Prostate gland (tissue), 2 donors: ENCODE data around the gene GRHPR. TPM values are rescaled to one million over a fixed set of nuclear protein-coding genes. Genes with fewer than 3 reads are reported as not detected.

ENCODE experiments used
- DNase-seq: peaks from one replicate; pipeline ENCODE4 v3.0.0-alpha.2; 2019; ENCODE audit warnings: low spot score
- H3K27ac ChIP-seq, 2 donors: fragments of 200-600 bp; sonication (generic); 2 replicates each; pipeline ENCODE4 v1.5.1; 2017 to 2019
- H3K27me3 ChIP-seq: fragments of 200-600 bp; sonication (generic); replicated peaks from 2 replicates; pipeline ENCODE4 v1.5.1; 2019; ENCODE audit not compliant: insufficient read depth
- H3K36me3 ChIP-seq, 2 donors: fragments of 200-600 bp; sonication (generic); 1 replicate in 1 of 2; 2 replicates in 1 of 2; pipeline versions ENCODE4 v1.5.1 to v1.8.1; 2017 to 2019
- H3K4me1 ChIP-seq: fragments of 200-600 bp; sonication (generic); replicated peaks from 2 replicates; pipeline ENCODE4 v1.5.1; 2019
- H3K4me3 ChIP-seq, 2 donors: fragments of 200-600 bp; sonication (generic); 2 replicates each; pipeline ENCODE4 v1.5.1; 2017 to 2019
- H3K9me3 ChIP-seq: fragments of 200-600 bp; sonication (generic); 2 replicates; pipeline ENCODE4 v1.5.1; 2017
- POLR2A ChIP-seq: fragments of 450-650 bp; IDR thresholded peaks from one replicate; pipeline ENCODE4 v1.6.1; 2016; ENCODE audit warnings: antibody characterized with exemption, mild to moderate bottlenecking
- POLR2AphosphoS5 ChIP-seq: sonication (generic); formaldehyde crosslinking; IDR thresholded peaks from one replicate; pipeline ENCODE4 v1.6.1; 2017; ENCODE audit warnings: antibody characterized with exemption
- WGBS: methylation state at CpG from one replicate; pipeline ENCODE4 v1.1.5; 2018; 5-methylcytosine and 5-hydroxymethylcytosine counted together
- intact Hi-C: fragments of 100-400 bp; cut with DNase I; formaldehyde crosslinking; loops from one replicate; pipeline ENCODE4 v1.14.2; 2022
- total RNA-seq, 2 donors: library from RNA; depleted of rRNA; stranded (reverse); fragments of >200 nt; gene quantifications; one replicate each; pipeline ENCODE4 v1.1.0, GENCODE V29; 2016
- TF ChIP-seq, protein P1 (sequence below), 4 experiments: fragments of 200-600 bp in 2 of 4; fragments of 450-650 bp in 2 of 4; sonication (generic) in 2 of 4; IDR thresholded peaks; 1 replicate in 3 of 4; 2 replicates in 1 of 4; pipeline ENCODE4 v1.5.1; 2016 to 2019; ENCODE audit warnings: antibody characterized with exemption in 4 of 4, mild to moderate bottlenecking in 2 of 4, moderate library complexity in 2 of 4

Gene GRHPR
- total RNA-seq, 2 donors from 2014 or later, result 191 to 275 TPM

DNA sequence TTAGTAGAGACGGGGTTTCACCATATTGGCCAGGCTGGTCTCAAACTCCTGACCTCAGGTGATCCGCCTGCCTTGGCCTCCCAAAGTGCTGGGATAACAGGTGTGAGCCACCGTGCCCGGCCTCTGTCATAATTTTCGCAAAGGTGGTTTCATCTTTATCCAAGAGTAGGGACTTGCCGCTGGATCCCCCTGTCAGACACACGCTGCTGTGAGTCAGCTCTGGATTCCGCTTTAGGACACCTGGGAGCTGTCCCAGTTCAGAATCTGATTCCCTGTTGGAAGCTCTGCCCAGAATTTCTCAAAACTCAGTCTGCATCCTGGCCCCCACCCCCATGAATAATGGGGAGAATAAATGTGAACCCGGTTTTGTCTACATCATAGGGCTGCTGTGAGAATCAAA is 17.9 kb upstream of the GRHPR start:
- TF ChIP-seq POLR2AphosphoS5 (no peak), POLR2A (no peak)
- TF ChIP-seq, protein P1, sequence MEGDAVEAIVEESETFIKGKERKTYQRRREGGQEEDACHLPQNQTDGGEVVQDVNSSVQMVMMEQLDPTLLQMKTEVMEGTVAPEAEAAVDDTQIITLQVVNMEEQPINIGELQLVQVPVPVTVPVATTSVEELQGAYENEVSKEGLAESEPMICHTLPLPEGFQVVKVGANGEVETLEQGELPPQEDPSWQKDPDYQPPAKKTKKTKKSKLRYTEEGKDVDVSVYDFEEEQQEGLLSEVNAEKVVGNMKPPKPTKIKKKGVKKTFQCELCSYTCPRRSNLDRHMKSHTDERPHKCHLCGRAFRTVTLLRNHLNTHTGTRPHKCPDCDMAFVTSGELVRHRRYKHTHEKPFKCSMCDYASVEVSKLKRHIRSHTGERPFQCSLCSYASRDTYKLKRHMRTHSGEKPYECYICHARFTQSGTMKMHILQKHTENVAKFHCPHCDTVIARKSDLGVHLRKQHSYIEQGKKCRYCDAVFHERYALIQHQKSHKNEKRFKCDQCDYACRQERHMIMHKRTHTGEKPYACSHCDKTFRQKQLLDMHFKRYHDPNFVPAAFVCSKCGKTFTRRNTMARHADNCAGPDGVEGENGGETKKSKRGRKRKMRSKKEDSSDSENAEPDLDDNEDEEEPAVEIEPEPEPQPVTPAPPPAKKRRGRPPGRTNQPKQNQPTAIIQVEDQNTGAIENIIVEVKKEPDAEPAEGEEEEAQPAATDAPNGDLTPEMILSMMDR (IDR thresholded peaks at IDR 0.05), result no peak
- Histone ChIP-seq H3K27ac (no peak overlapping the region), H3K27me3 (no peaks in the 10 kb centered on the region), H3K4me1 (no peaks in the 10 kb centered on the region), H3K36me3 (no peaks in the 10 kb centered on the region), H3K9me3 (no peaks in the 10 kb centered on the region), H3K4me3 (no peak overlapping the region)
- no peak for DNase-seq
- WGBS, result 85% methylated on average over 9 of the region's 9 CpGs
- intact Hi-C loops, result no loop called here

DNA sequence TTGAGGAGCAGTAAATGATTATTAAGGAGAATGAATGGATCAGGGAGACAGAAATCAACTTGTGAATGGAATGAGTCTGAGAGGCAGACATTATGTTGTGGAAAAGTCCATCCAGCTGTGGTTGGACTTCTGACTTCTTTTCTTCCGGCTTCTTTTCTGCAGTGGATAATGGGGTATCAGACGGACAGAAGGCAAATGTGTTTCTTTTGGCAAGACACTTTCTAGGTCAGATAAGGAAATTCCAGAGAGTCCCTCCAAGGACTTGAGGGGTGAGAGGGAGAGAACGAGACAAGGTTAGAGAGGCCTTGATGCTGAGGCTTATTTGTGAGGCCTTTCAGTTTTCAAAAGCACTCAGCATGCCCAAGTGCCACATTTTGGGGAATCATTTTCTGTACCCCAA is 17.1 kb upstream of the GRHPR start:
- Histone ChIP-seq H3K27ac (no peak overlapping the region), H3K36me3 (no peaks in the 10 kb centered on the region), H3K9me3 (no peaks in the 10 kb centered on the region), H3K4me1 (no peaks in the 10 kb centered on the region), H3K27me3 (no peaks in the 10 kb centered on the region), H3K4me3 (no peak overlapping the region)
- 74% methylated on average over 3 of the region's 3 CpGs for WGBS
- intact Hi-C loops, result no loop called here
- TF ChIP-seq POLR2AphosphoS5, result no peak
- TF ChIP-seq, protein P1 (IDR thresholded peaks at IDR 0.05), result no peak
- TF ChIP-seq POLR2A, result no peak
- DNase-seq, result no peak

DNA sequence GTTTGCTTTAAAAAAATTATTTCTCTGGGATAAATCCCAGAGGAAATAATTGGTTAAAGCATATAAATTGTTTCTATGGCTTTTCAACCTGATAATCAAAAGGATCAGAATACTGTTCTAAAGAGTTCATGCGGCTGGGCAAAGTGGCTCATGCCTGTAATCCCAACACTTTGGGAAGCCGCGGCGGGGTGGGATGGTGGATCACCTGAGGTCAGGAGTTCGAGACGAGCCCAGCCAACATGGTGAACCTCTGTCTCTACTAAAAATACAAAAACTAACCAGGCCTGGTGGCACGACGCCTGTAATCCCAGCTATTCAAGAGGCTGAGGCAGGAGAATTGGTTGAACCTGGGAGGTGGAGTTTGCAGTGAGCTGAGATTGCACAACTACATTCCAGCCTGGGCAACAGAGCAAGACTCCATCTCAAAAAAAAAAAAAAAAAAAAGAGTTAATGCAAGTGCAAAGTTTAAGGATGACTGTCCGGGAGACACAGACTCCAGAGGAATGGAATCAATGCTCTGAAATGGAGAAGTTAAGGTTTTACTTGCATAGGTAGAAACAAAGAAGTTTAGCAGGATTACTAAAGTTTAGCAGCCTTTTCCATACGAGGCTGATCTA is 16.6 kb upstream of the GRHPR start:
- intact Hi-C loops, result no loop called here
- 91% methylated on average over 10 of the region's 10 CpGs for WGBS
- Histone ChIP-seq H3K4me3 (no peak overlapping the region), H3K4me1 (no peaks in the 10 kb centered on the region), H3K27ac (no peak overlapping the region), H3K9me3 (no peaks in the 10 kb centered on the region), H3K36me3 (no peaks in the 10 kb centered on the region), H3K27me3 (no peaks in the 10 kb centered on the region)
- no peak for TF ChIP-seq POLR2AphosphoS5
- TF ChIP-seq, protein P1 (IDR thresholded peaks at IDR 0.05), result no peak
- TF ChIP-seq POLR2A, result no peak
- DNase-seq, result no peak

DNA sequence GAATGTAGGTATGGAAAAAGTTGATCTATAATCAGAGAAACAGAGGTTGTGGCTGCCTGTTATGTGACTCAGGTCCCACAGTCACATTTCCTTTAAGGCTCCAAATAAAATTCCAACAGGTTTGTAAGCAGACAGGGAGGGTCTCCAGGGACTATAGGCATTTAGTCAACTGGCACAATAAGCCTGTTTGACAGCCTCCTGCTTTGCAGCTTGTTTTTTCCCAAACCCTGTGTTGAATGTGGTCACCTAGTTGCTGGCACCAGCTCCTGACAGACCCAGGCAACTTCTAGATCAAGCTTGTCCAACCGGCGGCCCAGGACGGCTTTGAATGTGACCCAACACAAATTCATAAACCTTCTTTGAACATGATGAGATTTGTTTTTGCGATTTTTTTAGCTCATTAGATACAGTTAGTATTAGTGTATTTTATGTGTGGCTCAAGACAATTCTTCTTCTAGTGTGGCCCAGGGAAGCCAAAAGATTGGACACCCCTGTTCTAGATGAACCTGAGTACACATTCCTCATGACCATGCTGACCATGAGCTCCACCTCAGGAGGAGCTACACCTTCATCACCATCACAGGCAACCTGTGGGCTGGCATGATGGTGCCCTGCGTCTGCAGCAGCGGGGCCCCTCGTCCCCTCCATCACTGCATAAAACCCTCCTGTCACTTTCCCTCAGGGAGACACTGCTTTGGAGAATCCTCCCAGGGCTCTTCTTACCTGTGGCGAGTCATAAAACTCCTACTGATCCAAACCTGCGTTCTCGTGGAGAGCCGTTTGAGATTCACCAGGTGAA is 15.7 kb upstream of the GRHPR start:
- Histone ChIP-seq H3K36me3 (no peaks in the 10 kb centered on the region), H3K9me3 (no peaks in the 10 kb centered on the region), H3K27ac (no peak overlapping the region), H3K27me3 (no peaks in the 10 kb centered on the region), H3K4me3 (no peak overlapping the region), H3K4me1 (no peaks in the 10 kb centered on the region)
- WGBS, result 65% methylated on average over 11 of the region's 11 CpGs
- peak; percentile 33 for DNase-seq
- TF ChIP-seq POLR2A, result no peak
- TF ChIP-seq POLR2AphosphoS5, result peak; percentile 25
- TF ChIP-seq, protein P1 (IDR thresholded peaks at IDR 0.05), result no peak
- intact Hi-C loops, result no loop called here

DNA sequence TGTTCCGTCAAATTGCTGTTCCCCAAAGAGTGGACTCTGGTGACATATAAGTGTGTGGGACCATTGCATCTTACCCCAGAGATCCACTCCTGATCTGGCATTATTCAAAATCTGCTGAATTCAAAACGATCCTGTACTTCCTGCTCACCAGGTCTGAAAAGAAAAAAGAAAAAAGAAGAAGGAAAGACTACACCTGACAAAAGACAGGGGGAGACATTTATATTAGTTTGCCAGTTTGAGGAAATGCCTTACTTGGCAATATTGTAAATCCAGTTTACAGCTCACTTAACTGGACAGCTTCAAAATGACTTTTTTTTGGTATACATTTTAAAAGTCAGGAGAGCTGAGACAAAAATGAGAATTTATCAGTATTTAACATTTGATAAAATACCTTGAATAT is 15.0 kb upstream of the GRHPR start:
- Histone ChIP-seq H3K27ac (no peak overlapping the region), H3K27me3 (no peaks in the 10 kb centered on the region), H3K4me3 (no peak overlapping the region), H3K4me1 (no peaks in the 10 kb centered on the region), H3K36me3 (no peaks in the 10 kb centered on the region), H3K9me3 (no peaks in the 10 kb centered on the region)
- DNase-seq, result no peak
- WGBS, result 49% methylated on average over 2 of the region's 2 CpGs
- TF ChIP-seq POLR2A (no peak), POLR2AphosphoS5 (no peak)
- TF ChIP-seq, protein P1 (IDR thresholded peaks at IDR 0.05), result peak in 1 of 4 experiments; percentile 33
- intact Hi-C loops, result no loop called here
